Measurements from ENCODE around the gene PP2D1.
A peak's percentile ranks its signal among the peaks of the same experiment; 100 is the strongest.

The PP2D1 gene, protein sequence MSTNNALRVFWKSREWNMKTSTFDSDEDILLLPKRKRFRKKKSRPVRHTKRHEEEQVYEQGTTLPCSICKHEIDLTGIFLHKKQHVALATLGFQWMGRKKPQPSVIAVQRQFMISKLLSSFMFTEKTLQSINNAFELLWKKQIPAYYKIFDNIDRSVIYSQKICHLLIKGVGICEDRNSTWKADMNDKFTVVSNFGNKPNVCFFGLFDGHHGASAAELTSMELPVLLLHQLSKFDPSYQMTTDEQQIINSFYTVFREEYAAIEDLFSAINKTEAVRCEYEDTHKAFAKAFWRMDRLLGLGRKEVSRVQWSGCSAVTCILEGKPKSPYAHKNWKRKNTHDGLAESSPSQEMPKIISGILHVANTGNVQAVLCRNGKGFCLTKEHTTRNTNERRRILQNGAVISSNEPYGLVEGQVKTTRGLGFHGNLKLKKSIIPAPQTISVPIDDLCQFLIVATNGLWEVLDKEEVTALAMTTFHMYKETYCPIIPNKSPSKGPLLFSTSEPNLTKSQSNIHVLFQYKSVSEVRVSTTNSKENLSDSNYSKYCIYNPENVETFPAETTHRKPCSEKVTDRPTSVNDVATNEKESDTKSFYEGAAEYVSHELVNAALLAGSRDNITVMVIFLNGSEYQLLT

DNA sequence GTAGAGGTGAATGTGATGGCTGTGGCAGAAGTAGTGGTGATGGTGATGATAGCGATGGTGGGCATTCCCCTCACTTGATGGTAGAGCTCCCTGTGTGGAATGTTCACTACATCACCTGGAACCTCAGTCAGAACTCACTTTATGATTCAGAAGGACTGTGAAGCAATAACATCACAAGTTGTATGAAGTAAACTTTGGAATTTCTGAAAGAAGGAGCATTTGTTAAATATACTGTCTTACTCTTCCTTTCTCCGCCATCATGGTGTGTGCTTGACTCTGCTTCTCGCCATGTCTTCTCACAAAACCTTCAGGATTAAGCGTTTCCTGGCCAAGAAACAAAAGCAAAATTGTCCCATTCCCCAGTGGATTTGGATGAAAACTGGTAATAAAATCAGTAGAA, at the start of gene PP2D1:
Gene PP2D1 (minus strand): TSS at position 101 of the 400 bp plus-strand sequence. CDS start 192 bp downstream, outside the sequence.
- Histone ChIP-seq H3K9ac (ENCODE audit: low read length) (no peak within 1 kb of the TSS), H3K9me3 (ENCODE audit: low read length) (no peaks in the 10 kb centered on the region), H3K4me1 (ENCODE audit: insufficient read depth, low read length) (no peaks in the 10 kb centered on the region)

DNA sequence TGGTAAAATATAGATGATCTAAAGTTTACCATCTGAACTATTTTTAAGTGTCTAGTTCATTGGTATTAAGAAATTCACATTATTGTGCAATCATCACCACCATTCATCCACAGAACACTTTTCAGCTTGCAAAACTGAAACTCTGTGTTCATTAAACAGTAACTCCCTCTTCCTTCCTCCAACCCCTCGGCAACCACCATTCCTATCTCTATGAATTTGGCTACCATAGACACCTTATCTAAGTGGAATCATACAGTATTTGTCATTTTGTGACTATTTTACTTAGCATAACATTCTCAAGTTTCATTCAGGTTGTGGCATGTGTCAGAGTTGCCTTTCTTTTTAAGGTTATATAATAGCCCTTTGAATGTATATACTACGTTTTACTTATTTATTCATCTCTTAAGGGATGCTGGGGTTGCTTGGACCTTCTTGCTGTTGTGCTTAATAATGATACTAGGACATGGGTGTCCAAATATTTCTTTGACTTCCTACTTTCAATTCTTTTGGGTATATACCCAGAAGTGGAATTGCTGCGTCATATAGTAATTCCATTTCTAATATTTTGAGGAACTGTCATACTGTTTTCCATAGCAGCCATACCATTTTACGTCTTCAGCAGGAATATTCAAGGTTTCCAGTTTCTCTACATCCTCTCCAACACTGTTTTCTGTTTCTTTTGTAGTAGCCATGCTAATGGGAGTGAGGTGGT, 49.1 kb upstream of the PP2D1 start:
- H3K4me3 ChIP-seq (ENCODE audit: low read depth in 1 of 2, low read length in 2 of 2): no peak overlapping the region
- H3K27ac ChIP-seq (ENCODE audit: low read depth, low read length): peak overlapping the region; percentile 52

More for the DNA sequence above, at the start of gene PP2D1:
- H3K27ac ChIP-seq (ENCODE audit: low read depth, low read length): no peak within 1 kb of the TSS
- no peaks in the 10 kb centered on the region for H3K36me3 ChIP-seq (ENCODE audit: insufficient read depth, low read length)
- H3K4me3 ChIP-seq (ENCODE audit: low read depth in 1 of 2, low read length in 2 of 2): no peak within 1 kb of the TSS
- H3K27me3 ChIP-seq (ENCODE audit: control insufficient read depth in 1 of 2, insufficient read depth in 2 of 2, low read length in 2 of 2): no peaks in the 10 kb centered on the region

DNA sequence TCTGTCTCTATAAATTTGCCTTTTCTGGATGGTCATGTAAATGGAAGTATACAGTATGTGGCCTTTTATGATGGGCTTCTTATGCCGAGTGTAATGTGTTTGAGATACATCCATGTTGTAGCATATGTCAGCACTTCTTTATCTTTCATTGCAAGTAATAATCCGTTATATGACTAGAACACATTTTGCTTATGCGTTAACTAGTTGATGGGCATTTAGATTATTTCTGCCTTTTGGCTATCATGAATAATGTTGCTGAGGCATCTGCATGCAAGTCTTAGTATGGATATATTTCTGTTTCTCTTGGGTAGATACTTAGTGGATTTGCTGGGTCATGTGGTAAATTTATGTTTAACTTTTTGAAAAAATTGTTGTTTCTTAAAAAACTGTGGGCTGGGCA, 47.9 kb upstream of the PP2D1 start:
- no peak overlapping the region for H3K27ac ChIP-seq (ENCODE audit: low read depth, low read length)
- H3K4me1 ChIP-seq (ENCODE audit: insufficient read depth, low read length): peaks cover 27% of the 10 kb centered on the region
- no peak overlapping the region for H3K4me3 ChIP-seq (ENCODE audit: low read depth in 1 of 2, low read length in 2 of 2)

More for the DNA sequence above, 49.1 kb upstream of the PP2D1 start:
- Histone ChIP-seq H3K9ac (ENCODE audit: low read length) (no peak overlapping the region), H3K36me3 (ENCODE audit: insufficient read depth, low read length) (no peaks in the 10 kb centered on the region), H3K27me3 (ENCODE audit: control insufficient read depth in 1 of 2, insufficient read depth in 2 of 2, low read length in 2 of 2) (no peaks in the 10 kb centered on the region), H3K4me1 (ENCODE audit: insufficient read depth, low read length) (peaks cover 30% of the 10 kb centered on the region), H3K9me3 (ENCODE audit: low read length) (no peaks in the 10 kb centered on the region)

DNA sequence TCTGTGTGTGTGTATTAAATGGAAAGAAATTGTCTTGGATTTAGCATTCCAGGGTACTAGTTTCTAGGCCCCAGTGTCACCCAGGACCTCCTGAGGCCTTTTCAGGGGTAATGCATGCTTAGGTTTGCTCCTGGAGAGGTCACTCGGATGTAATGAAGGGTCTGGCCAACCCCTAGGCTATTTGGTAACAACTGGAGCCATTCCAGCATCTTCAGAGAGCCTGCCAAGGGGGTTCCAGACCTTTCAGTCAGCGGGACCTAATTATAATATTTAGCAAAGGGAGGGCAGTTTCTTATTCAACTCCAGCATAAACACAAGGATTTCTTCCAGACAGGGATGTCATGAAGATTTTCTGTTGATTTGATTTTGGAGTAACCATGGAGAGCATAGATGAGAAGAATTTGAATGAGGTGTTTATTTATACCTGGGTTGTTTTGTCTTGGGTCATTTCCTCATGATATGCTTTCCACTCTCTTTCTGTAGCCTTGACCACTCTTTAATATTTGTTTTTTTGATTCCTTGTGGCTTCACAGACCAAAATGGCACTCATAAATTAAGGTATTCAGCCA, 45.6 kb upstream of the PP2D1 start:
- H3K27me3 ChIP-seq (ENCODE audit: control insufficient read depth in 1 of 2, insufficient read depth in 2 of 2, low read length in 2 of 2): no peaks in the 10 kb centered on the region
- no peak overlapping the region for H3K27ac ChIP-seq (ENCODE audit: low read depth, low read length)
- H3K9me3 ChIP-seq (ENCODE audit: low read length): no peaks in the 10 kb centered on the region
- no peak overlapping the region for H3K4me3 ChIP-seq (ENCODE audit: low read depth in 1 of 2, low read length in 2 of 2)
- H3K36me3 ChIP-seq (ENCODE audit: insufficient read depth, low read length): no peaks in the 10 kb centered on the region
- peaks cover 35% of the 10 kb centered on the region for H3K4me1 ChIP-seq (ENCODE audit: insufficient read depth, low read length)
- H3K9ac ChIP-seq (ENCODE audit: low read length): no peak overlapping the region

More for the DNA sequence above, 47.9 kb upstream of the PP2D1 start:
- Histone ChIP-seq H3K27me3 (ENCODE audit: control insufficient read depth in 1 of 2, insufficient read depth in 2 of 2, low read length in 2 of 2) (no peaks in the 10 kb centered on the region), H3K9me3 (ENCODE audit: low read length) (no peaks in the 10 kb centered on the region), H3K9ac (ENCODE audit: low read length) (no peak overlapping the region), H3K36me3 (ENCODE audit: insufficient read depth, low read length) (no peaks in the 10 kb centered on the region)

DNA sequence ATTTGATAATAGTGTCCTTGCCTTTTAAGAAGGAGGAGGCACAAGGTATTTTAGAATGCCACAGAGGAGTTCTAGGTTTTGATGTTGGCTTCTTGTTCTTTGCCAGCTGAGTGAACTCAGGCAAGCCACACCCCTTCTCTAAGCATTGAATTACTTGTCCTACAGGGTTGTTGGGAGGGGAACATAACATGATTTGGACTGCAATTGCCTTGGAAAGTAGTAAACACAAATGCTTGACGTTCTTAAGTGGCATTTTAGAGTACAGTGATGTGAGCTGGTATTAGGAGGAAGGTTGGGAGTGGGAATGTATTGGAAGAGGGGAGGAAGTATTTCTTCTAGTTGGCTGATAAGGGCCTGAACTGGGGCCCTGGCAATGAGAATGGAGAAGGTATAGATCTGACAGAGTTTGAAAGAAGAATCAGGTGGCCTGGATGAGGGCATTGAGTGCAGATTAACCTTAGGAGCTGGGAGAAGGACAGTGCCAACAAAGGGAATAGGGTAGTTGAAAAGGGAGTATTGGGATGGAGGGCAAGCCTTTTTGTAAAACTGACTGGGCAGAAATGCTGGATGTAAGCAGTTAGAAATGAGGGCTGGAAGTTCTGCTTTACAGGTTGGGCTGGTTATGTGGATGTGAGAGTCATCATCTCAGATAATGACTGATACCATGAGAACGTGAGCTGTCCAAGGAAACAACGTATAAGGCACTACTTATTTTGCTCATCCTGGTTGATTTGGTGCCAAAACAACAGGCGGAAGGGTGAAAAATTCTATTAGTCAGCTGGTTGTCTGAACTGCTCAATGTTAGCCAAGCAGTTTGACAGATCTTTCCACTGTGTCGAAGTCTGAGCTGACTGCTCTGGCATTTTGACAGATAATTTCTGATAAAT, 44.9 kb upstream of the PP2D1 start:
- H3K4me3 ChIP-seq (ENCODE audit: low read depth in 1 of 2, low read length in 2 of 2): no peak overlapping the region
- H3K9me3 ChIP-seq (ENCODE audit: low read length): no peaks in the 10 kb centered on the region
- H3K9ac ChIP-seq (ENCODE audit: low read length): no peak overlapping the region
- H3K27me3 ChIP-seq (ENCODE audit: control insufficient read depth in 1 of 2, insufficient read depth in 2 of 2, low read length in 2 of 2): no peaks in the 10 kb centered on the region
- H3K36me3 ChIP-seq (ENCODE audit: insufficient read depth, low read length): no peaks in the 10 kb centered on the region
- peaks cover 35% of the 10 kb centered on the region for H3K4me1 ChIP-seq (ENCODE audit: insufficient read depth, low read length)
- no peak overlapping the region for H3K27ac ChIP-seq (ENCODE audit: low read depth, low read length)

DNA sequence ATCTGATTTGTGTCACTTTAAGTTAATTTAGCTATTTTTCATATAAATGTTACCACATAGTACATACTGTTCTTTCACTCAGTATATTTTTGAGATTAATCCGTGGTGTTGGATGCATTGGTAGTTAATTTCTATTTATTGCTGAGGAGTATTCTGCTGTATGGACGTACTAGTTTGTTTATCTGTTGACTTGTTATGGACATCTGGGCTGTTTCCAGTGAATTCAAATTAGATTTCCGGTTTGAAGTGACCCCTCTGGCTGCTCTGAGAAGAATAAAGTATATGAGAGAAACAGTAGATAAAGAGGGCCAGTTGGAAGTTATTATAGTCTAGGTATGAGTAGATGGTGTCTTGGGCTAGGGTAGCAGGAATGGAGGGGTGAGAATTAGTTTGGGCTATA, 43.8 kb upstream of the PP2D1 start:
- peaks cover 37% of the 10 kb centered on the region for H3K4me1 ChIP-seq (ENCODE audit: insufficient read depth, low read length)
- no peak overlapping the region for H3K9ac ChIP-seq (ENCODE audit: low read length)
- H3K27ac ChIP-seq (ENCODE audit: low read depth, low read length): no peak overlapping the region
- no peak overlapping the region for H3K4me3 ChIP-seq (ENCODE audit: low read depth in 1 of 2, low read length in 2 of 2)
- H3K27me3 ChIP-seq (ENCODE audit: control insufficient read depth in 1 of 2, insufficient read depth in 2 of 2, low read length in 2 of 2): no peaks in the 10 kb centered on the region
- no peaks in the 10 kb centered on the region for H3K9me3 ChIP-seq (ENCODE audit: low read length)
- no peaks in the 10 kb centered on the region for H3K36me3 ChIP-seq (ENCODE audit: insufficient read depth, low read length)

DNA sequence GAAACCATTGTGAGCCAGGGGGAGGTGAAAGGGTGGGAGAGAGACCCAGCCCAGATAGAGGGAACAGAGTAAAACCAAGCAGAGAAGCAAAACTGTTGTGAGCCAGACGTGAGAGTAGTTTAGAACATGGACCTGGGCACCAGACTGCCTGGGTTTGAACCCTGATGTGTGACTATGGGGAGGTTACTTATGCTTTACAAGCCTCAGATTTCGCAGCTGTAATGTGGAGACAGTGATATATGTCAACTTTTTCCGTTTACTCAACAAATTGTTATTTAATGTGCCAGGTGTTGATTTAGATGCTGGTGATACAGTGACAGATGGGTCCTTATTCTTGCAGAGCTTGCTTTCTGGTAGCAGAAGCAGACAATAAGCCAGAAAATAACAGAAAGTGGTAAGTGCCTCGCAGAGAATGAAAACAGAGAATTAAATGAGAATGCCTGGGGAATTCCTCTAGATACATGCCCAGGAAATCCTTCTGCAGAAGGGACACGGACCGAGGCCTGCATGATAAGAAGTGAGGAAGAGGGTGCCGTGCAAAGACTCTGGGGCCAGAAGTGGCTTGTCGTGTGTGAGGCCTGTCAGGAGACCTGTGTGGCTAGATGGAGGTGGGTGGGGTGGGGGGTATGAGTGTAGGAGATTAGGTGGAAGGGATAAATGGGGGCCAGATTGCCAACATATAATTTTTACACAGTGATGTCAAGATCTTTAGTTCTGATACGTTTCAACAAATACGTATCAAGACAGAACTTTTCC, 43.1 kb upstream of the PP2D1 start:
- Histone ChIP-seq H3K36me3 (ENCODE audit: insufficient read depth, low read length) (no peaks in the 10 kb centered on the region), H3K9ac (ENCODE audit: low read length) (no peak overlapping the region), H3K9me3 (ENCODE audit: low read length) (no peaks in the 10 kb centered on the region), H3K4me1 (ENCODE audit: insufficient read depth, low read length) (peaks cover 39% of the 10 kb centered on the region), H3K27ac (ENCODE audit: low read depth, low read length) (no peak overlapping the region), H3K27me3 (ENCODE audit: control insufficient read depth in 1 of 2, insufficient read depth in 2 of 2, low read length in 2 of 2) (no peaks in the 10 kb centered on the region), H3K4me3 (ENCODE audit: low read depth in 1 of 2, low read length in 2 of 2) (no peak overlapping the region)

DNA sequence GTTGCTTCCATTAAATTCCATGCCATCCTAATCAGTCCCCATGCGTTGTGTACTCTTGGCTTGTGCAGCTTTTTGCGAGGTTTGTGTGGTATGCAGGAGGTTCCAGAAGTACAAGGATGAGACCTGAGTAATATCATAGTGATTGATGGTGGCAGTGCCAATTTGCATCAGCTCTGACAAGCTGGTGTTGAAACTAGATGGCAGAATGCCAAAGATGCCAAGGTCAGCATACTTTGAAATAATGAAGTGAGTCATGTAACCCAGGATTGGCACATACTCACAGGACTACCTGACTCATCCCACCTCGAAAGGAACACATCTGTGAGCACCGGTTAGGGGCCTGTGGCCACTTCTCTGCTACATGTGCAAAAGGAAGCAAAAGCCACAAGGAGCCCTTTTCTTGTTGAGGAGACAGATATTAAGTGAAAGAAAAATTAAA, 42.5 kb upstream of the PP2D1 start:
- Histone ChIP-seq H3K27me3 (ENCODE audit: control insufficient read depth in 1 of 2, insufficient read depth in 2 of 2, low read length in 2 of 2) (no peaks in the 10 kb centered on the region), H3K4me3 (ENCODE audit: low read depth in 1 of 2, low read length in 2 of 2) (no peak overlapping the region), H3K27ac (ENCODE audit: low read depth, low read length) (no peak overlapping the region), H3K9ac (ENCODE audit: low read length) (no peak overlapping the region), H3K36me3 (ENCODE audit: insufficient read depth, low read length) (no peaks in the 10 kb centered on the region), H3K4me1 (ENCODE audit: insufficient read depth, low read length) (peaks cover 39% of the 10 kb centered on the region), H3K9me3 (ENCODE audit: low read length) (no peaks in the 10 kb centered on the region)

DNA sequence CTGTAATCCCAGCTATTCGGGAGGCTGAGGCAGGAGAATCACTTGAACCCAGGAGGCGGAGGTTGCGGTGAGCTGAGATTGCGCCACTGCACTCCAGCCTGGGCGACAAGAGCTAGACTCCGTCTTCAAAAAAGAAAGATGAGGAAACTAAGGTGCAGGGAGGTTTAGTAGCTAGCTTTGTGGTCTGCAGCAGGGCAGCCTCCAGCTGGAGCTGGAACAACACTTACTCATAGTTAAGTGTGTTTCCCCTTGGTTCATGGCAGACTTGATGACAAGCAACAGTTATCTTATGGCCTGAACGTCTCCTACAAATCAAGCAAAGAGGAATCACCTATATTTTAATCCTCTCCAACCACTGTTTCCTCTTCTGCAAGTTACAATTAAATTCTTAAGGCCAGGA, 40.8 kb upstream of the PP2D1 start:
- Histone ChIP-seq H3K4me1 (ENCODE audit: insufficient read depth, low read length) (peaks cover 43% of the 10 kb centered on the region), H3K9ac (ENCODE audit: low read length) (no peak overlapping the region), H3K9me3 (ENCODE audit: low read length) (no peaks in the 10 kb centered on the region), H3K27ac (ENCODE audit: low read depth, low read length) (no peak overlapping the region), H3K36me3 (ENCODE audit: insufficient read depth, low read length) (no peaks in the 10 kb centered on the region), H3K27me3 (ENCODE audit: control insufficient read depth in 1 of 2, insufficient read depth in 2 of 2, low read length in 2 of 2) (no peaks in the 10 kb centered on the region), H3K4me3 (ENCODE audit: low read depth in 1 of 2, low read length in 2 of 2) (no peak overlapping the region)

DNA sequence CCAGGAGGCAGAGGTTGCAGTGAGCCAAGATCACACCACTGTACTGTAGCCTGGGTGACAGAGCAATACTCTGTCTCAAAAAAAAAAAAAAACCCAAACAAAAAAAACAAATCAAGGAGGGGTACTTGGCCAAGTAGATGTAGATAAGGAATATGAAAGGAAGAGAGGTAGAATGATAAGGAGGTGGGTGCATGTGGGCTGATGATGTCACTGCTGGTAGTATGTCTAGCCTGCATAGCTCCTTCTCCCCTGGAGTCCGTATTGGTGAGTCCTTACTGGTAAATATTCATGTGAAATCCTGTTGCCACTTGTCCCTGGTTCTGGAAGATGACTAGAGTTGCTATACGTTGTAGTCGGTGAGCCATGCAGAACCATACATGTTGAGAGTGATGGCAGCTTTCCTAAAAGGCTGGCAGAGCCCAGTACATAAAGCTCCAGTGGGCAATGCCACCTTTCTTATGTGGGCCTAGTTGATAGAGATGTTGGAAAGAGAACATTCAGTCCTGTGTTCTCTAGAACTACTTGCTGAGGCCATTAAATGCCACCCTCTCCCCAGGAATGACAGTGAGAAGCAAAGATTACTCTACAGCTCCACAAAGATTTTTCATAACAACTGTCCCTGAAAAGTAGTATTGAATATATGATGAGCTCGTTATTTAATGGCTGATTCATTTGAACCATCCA, 39.2 kb upstream of the PP2D1 start:
- Histone ChIP-seq H3K27ac (ENCODE audit: low read depth, low read length) (no peak overlapping the region), H3K4me3 (ENCODE audit: low read depth in 1 of 2, low read length in 2 of 2) (no peak overlapping the region), H3K9ac (ENCODE audit: low read length) (no peak overlapping the region), H3K4me1 (ENCODE audit: insufficient read depth, low read length) (peaks cover 43% of the 10 kb centered on the region), H3K9me3 (ENCODE audit: low read length) (no peaks in the 10 kb centered on the region), H3K36me3 (ENCODE audit: insufficient read depth, low read length) (no peaks in the 10 kb centered on the region), H3K27me3 (ENCODE audit: control insufficient read depth in 1 of 2, insufficient read depth in 2 of 2, low read length in 2 of 2) (no peaks in the 10 kb centered on the region)
